Heart left ventricle (tissue), 13 donors: Measurements from ENCODE around the gene CNRIP1.

Experiments used
- POLR2A ChIP-seq, 2 donors: fragments of 450-650 bp; IDR thresholded peaks; one replicate each; pipeline ENCODE4 v1.6.1; 2017; ENCODE audit warnings: antibody characterized with exemption in 2 of 2, mild to moderate bottlenecking in 2 of 2, moderate library complexity in 2 of 2
- TF ChIP-seq, protein P1 (sequence below), 12 donors: fragments of 200-600 bp; sonication (generic) in 4 of 12; IDR thresholded peaks; one replicate each; pipeline versions ENCODE4 v1.5.0 to v1.8.0; 2018 to 2022; ENCODE audit warnings: antibody characterized with exemption in 12 of 12, mild to moderate bottlenecking in 5 of 12
- donor health status: ischemic (EF 13 %, LVEDD 7.1; RV severe dilation, severe dysfunction).
- donor health status: DM: no; HTN: yes; CAD: no.
- donor health status: DM: no; HTN: no; CAD: no.
- donor health status: ischemic (EF 25% LVEDD 6.9; RV normal size, moderate dysfunction).
- donor health status: ischemic (EF 25% LVEDD 5.7; RV mildly dilated, moderate dysfunction).
- donor health status: ischemic (EF 35%, LVEDD 5.7; RV mildly dilated, moderate dysfunction).
- donor health status: nonischemic (EF 11% LVEDD 7.7; RV severe dilation, severe dysfunction).
- donor health status: DM: yes; HTN: yes; CAD: no.
- donor health status: PGD.
- donor health status: ischemic (EF 29% LVEDD 5.4; RV normal size, mild dysfunction).
- donor health status: nonischemic (EF 23%, LVEDD 6.1; RV moderate dilation, normal function).

DNA sequence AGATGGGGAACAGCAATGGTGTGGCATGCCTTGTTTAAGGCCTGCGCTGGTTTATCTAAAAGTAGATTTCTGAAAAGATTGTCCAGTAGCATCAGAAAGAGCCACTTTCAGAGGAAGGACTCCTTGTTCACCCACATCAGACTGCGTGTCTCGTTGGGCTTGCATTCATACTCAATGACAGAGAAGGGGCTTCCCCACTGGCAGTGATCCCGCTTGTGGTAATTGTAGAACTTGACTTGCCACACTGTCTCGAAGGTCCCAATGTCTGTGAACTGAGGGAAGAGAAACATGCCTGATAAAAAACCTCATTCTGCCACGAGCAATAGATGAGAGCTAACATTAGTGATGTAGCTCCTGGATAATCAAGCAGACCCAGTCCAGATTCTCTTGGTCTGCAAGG, 26.0 kb downstream of the CNRIP1 start:
- TF ChIP-seq, protein P1, sequence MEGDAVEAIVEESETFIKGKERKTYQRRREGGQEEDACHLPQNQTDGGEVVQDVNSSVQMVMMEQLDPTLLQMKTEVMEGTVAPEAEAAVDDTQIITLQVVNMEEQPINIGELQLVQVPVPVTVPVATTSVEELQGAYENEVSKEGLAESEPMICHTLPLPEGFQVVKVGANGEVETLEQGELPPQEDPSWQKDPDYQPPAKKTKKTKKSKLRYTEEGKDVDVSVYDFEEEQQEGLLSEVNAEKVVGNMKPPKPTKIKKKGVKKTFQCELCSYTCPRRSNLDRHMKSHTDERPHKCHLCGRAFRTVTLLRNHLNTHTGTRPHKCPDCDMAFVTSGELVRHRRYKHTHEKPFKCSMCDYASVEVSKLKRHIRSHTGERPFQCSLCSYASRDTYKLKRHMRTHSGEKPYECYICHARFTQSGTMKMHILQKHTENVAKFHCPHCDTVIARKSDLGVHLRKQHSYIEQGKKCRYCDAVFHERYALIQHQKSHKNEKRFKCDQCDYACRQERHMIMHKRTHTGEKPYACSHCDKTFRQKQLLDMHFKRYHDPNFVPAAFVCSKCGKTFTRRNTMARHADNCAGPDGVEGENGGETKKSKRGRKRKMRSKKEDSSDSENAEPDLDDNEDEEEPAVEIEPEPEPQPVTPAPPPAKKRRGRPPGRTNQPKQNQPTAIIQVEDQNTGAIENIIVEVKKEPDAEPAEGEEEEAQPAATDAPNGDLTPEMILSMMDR (IDR thresholded peaks at IDR 0.05) = no peak
- TF ChIP-seq POLR2A (IDR thresholded peaks at IDR 0.05) = no peak
